GM21367 (cell line): ENCODE measurements around the gene NUP62.

Experiments used
- ATAC-seq: cut with Tn5 transposase; IDR thresholded peaks from one replicate; pipeline ENCODE4 v1.9.1; 2021; ENCODE audit not compliant: unreplicated experiment

The NUP62 gene

DNA sequence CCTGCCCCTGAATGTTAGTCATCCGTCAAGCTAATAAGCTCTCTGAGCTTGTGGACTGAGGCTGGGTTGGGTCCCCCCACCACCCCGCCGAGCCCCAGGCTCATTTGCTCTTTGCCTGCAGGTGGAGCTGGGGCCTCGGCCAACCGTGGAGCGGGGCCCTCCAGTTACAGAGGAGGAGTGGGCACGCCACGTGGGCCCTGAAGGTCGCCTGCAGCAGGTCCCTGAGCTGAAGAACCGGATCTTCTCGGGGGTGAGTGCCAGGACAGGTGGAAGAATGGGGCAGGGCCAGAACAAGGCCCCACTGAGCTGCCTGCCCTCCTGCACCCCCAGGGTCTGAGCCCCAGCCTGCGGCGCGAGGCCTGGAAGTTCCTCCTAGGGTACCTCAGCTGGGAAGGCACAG lies 46.7 kb downstream of the NUP62 start:
- no peak for ATAC-seq

DNA sequence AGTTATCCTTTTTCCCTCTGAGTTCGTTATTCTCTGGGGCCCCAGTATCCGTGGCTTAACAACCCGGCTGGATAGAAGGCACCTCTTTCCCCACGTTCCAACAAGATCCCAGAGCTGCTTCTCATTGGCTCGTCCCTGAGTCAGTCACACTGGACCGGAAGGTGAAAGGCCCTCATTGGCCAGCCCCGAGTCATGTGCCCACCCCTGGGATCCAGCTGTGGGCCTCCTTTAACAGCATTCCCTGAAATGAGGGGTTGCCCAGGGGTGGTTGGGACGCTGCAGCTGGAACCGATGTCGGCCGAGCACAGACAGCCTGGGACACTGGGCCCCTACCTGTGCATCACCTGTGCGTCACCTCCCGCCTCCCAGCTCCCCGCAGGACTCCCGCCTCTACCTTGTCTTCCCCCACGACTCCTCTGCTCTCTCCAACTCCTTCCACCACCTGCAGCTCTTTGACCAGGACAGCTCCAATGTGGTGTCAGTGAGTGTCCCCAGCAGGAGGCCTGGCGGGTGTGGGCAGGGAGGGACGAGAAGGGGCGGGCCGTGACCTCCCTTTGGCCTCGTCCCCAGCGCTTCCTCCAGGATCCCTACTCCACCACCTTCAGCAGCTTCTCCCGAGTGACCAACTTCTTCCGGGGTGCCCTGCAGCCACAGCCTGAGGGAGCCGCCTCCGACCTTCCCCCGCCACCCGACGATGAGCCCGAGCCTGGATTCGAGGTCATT lies 47.5 kb downstream of the NUP62 start:
- no peak for ATAC-seq

DNA sequence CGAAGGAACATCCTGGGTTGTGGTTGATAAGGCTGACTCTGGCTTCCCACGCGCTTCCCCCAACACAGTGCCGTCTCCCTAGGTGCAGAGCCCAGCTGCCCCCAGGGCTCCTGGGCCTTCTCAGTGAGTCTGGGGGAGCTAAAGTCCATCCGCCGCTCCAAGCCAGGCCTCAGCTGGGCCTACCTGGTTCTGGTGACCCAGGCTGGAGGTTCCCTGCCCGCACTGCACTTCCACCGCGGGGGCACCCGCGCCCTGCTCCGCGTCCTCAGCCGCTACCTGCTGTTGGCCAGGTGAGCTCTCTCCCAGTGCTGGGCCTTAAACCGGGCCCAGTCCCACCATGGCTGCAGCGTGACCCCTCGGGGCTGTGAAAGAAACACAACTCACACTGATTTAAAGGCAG lies 48.1 kb downstream of the NUP62 start:
- ATAC-seq, result no peak

GRCh38 chr19:49880162-49880869 lies 49.0 kb downstream of the NUP62 start:
- no peak for ATAC-seq

DNA sequence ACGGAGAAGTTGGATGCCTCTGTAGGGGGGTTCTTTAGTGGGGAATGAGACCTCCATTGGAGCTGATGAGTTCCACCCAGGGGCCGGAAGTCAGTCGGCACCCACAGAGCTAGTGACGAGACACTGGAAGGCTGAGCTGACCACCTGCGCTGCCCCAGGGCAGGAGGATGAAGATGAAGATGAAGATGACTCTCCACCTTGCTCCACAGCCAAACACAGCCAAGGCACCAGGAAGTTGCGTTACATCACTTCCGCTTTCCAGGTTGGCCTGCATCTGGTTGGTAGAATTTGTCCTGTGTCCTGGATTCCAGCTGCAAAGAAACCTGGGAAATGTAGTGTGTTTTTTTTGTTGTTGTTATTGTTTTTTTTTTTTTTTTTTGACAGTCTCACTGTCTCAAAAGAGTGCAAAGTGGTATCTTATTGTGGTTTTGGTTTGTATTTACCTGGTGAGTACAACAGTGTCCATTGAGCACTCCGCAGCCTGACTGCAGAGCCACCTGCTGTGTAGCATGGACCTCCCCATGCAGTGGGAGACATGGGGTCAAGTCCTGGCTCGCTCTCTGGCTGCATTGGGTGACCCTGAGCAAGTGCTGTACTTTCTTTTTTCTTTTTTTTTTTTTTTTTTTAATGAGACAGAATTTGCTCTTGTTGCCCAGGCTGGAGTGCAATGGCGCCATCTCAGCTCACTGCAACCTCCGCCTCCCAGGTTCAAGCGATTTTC lies 49.9 kb downstream of the NUP62 start:
- no peak for ATAC-seq

DNA sequence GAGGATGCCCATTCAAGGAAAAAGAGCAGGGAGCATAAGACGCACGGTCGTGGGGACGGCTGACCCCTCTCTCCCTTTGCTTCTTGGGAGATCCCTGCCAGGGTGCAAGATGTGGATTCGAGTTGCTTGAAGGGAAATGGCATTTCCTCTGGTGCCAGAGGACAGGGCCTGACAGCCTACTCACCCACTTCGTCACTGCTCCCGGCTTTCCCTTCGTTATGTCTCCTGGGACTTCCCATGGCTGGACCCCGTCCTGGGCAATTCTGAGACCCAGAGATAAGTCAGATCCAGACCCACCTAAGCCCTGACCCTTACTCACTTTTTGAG lies 50.6 kb downstream of the NUP62 start:
- ATAC-seq, result no peak

DNA sequence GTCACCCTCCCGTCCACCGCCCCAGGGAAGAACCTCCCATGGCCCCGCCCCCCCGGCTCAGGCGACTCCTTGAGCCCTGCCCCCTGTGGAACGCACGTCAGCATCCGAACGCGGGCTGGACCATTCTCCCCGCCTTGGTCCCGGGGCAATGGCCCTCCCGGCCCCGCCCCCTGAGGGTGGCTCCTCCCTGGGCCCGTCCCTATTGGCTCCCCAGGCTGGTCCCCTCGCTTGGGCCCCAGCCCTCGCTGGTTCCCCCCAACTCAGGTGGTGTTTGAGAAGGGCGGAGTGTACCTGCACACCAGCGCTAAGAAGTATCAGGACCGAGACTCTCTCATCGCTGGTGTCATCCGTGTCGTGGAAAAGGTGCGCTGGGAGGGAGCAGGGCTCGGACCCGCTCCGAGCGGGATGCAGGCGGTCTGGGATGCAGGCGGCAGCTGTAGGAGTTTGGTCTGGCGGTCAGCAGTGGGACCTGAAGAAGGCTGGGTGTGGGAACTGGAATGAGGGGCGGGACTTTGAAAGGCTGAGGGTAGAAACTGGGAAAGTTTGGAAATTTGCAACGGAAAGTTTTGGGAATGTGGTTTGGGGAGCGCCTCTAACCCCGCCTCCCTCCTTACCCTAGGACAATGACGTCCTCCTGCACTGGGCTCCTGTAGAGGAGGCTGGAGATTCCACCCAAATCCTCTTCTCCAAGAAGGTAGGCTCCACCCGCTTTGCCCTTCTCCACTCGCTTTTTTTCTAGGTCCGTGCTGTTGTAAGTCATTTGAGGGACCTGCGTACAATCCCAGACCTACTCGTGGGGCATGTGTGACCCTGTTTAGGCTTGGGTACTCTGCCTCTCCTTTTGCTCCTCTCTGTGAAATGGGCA lies 51.2 kb downstream of the NUP62 start:
- peak; percentile 35 for ATAC-seq

DNA sequence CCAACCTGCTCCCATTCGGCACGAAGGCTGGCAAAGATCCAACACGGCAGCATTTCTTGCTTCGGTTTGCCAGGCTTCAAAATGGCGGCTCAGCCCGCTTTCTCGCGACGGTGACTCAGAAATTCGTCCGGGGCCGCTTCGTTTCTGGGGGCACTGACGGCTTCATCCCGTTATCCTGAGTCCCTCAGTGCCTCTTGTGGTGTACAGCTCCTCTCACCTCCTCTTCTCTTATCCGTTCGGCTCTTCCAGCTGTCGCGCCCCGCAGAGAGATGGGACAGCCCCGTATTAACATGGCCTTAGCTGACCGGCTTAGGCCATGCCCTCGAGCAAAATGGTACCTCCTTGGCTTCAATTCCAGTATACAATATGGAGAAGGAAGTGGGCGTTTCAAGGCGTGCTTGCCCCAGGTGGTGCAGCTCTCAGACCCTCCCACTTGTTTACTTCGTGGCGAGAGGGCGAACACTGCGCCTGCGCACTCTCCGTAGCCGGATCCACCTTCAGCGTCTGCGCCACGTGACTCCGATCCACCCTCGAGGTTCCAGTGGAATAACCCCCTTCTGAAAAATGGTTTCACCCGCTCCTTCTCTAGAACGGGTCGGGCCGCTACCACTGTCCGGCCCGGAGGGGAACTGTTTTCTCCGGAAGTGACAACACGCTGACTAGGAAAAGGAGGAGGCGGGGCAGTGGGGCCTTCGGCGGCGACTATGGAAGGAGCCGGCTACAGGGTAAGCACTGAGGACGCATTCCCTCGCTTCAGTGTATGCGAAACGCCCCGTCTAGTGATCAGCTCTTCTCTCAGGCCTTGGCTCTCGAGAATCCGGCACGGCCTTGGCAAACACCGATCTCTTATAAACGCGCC lies 52.1 kb downstream of the NUP62 start, which contains the start of the genes AKT1S1 and TBC1D17:
TSS of gene AKT1S1 (minus strand) at position 336 of the 859 bp plus-strand sequence. CDS start 4,060 bp downstream, outside the sequence.
TSS of gene TBC1D17 (plus strand) at position 683 of the 859 bp plus-strand sequence. CDS start at position 705, 22 bp downstream.
- ATAC-seq, result peak; percentile 49

DNA sequence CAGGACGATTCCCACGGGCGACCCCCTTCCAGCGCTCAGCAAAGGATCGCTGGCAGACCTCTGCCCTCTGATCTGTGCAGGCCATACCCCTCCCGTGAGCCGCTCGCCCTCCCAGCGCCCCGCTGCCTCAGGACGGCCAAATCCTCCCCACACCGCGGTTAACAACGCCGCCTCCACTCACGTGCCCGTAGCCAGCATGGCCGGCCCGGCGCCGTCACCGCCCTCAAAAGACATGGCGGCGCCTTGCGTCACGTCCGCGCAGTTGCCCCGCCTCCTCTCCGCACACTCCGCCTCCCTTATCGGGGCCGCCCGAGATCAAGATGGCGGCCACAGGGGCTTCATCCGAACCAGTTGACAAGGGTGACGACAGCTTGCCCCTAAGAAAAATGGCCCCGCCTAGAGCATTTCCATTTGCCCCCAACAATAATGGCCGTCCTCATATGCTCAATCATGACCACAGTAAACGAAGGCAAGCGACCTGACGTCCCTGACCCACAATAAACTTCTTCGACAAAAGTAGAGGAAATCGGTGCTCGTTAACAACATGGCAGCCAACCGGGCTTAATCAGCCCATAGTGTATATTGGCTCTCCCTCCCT lies 52.8 kb downstream of the NUP62 start:
- ATAC-seq, result peak; percentile 36

GRCh38 chr19:49875857-49876421 lies 53.4 kb downstream of the NUP62 start:
- no peak for ATAC-seq

- ATAC-seq, result no peak
Observed at GRCh38 chr19:49875177-49875576, 54.1 kb downstream of the NUP62 start.

- ATAC-seq, result no peak
Observed at GRCh38 chr19:49874503-49875157, 54.7 kb downstream of the NUP62 start.

DNA sequence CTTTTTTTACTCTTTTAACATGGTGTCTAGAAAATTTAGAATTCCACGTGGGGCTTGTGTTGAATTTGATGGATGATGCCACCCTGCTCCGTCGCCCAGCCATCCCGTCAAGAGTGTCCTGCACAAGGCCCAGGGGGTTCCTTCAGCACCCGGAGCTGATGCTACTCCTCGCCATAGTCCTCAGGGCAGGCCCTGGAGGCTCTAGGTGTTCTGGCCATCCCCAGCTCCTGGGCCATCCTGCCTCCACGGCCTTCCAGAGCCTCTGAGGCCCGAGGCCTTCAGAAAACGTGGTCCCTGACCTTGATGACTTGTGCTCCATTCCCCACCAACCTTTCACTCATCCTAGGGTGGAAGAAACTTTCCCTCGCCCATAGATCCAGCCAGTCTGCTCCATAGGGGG lies 55.5 kb downstream of the NUP62 start:
- no peak for ATAC-seq

DNA sequence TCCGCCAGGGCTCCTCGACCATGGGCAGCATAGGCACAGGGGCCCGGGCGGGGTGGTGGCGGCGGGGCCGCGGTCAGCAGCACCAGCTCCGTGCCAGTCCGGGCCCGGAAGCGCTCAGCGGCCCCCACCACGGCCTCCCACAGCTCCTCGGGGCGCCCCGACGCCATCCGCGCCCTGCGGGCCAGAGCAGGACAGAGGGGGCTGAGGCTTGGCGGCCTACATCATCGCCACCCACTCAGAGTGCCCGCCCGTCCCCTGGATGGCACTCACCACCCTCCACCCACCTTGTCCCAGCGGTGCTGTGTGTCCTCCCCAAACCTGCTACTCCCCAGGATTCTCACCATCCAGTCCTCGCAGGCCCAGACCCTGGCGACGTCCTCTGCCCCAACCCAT lies 56.2 kb downstream of the NUP62 start:
- ATAC-seq, result no peak

- ATAC-seq, result no peak
Observed at GRCh38 chr19:49872245-49873128, 56.8 kb downstream of the NUP62 start.

DNA sequence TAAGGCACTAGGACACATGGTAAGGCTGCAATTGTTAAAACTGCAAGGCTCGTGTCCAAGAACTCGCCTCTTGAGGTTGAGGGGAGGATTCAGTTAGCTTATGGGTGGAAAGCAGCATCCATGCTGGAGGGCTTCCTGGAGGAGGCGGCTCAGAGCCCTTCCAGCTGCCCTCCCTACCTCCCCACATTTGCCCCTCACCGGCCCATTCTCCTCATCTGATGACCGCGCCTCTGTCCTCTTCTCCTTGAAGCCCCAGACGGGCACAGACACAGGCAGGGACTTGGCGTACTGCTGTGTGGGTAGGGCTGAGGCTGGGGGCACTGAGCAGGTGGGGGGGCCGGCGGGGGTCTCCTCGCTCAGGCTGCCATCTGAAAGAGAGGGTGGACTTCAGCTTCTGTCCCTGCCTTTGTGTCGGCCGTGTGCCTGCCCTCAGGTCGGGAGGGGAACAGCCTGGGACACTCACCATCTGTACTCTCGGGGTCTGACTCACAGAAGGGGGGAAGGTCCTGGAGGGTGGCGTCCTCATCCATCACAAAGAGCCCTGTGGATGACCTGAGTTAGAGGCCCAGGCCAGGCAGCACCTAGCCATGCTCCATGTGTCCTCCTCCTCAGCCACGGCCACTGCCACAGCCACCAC lies 57.8 kb downstream of the NUP62 start:
- ATAC-seq, result no peak

DNA sequence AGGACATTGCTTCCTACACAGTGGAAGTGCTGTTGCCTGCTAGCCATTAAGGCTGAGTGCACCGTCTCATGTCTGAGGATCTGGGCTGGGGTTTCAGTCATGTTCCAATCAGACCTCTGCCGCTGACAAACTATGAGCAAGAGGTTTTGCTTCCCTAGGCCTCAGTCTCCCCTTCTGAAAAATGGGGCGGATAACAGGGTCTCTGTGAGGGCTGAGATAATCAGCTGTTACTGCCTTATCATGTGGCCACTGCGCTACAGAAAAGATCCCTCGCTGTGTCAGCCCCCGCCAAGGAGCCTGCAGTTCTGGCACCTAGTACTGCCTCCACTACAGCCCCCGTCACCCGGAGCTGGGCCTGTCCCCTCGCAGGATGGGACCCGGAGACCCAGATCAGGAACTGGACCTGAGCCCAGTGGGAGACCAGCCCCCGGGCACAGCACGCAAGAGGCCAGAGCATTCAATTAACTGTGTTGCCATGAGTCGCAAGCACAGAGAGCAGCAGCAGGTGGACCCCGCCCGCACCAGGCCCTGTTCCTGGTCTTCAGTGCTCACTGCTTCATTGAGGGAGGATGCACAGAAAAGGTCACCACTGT lies 58.9 kb downstream of the NUP62 start:
- no peak for ATAC-seq
